B cell (primary cell): ENCODE results near the gene CCDC63.

Source experiments
- EZH2 ChIP-seq: IDR thresholded peaks from 2 replicates; pipeline ENCODE4 v1.6.1; 2012; ENCODE audit warnings: borderline replicate concordance, low read depth, mild to moderate bottlenecking, moderate library complexity, low read length; ENCODE audit not compliant: insufficient read depth, poor library complexity, severe bottlenecking
- TF ChIP-seq, protein P1 (sequence below): fragments of 200-600 bp; IDR thresholded peaks from one replicate; pipeline ENCODE4 v1.8.0; 2022; ENCODE audit warnings: antibody characterized with exemption, mild to moderate bottlenecking

DNA sequence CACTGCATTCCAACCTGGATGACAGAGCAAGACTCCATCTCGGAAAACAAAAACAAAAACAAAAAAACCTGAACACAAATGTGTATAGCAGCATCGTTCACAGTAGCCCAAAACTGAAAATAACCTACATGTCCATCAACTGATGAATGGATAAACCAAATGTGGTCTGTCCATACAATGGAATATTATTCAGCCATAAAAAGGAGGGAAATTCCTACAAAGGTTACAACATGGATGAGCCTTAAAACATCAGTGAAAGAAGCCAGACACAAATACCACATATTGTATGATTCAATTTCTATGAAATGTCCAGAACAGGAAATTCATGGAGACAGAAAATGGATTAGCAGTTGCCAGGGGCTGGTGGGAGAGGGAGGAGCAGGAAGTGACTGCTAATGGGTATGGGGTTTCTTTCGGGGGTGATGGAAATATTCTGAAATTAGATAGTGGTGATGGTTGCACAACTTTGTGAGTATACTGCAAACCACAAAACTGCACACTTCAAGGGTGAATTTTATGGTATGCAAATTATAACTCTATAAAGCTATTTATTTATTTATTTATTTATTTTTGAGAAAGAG lies 69.6 kb downstream of the CCDC63 start:
- TF ChIP-seq, protein P1, sequence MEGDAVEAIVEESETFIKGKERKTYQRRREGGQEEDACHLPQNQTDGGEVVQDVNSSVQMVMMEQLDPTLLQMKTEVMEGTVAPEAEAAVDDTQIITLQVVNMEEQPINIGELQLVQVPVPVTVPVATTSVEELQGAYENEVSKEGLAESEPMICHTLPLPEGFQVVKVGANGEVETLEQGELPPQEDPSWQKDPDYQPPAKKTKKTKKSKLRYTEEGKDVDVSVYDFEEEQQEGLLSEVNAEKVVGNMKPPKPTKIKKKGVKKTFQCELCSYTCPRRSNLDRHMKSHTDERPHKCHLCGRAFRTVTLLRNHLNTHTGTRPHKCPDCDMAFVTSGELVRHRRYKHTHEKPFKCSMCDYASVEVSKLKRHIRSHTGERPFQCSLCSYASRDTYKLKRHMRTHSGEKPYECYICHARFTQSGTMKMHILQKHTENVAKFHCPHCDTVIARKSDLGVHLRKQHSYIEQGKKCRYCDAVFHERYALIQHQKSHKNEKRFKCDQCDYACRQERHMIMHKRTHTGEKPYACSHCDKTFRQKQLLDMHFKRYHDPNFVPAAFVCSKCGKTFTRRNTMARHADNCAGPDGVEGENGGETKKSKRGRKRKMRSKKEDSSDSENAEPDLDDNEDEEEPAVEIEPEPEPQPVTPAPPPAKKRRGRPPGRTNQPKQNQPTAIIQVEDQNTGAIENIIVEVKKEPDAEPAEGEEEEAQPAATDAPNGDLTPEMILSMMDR: no peak
- TF ChIP-seq EZH2: no peak
